GM21367 (cell line): ENCODE data around the gene ASB11.

Source experiments
- ATAC-seq: cut with Tn5 transposase; IDR thresholded peaks from one replicate; pipeline ENCODE4 v1.9.1; 2021; ENCODE audit not compliant: unreplicated experiment

ASB11 gene, protein sequence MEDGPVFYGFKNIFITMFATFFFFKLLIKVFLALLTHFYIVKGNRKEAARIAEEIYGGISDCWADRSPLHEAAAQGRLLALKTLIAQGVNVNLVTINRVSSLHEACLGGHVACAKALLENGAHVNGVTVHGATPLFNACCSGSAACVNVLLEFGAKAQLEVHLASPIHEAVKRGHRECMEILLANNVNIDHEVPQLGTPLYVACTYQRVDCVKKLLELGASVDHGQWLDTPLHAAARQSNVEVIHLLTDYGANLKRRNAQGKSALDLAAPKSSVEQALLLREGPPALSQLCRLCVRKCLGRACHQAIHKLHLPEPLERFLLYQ

DNA sequence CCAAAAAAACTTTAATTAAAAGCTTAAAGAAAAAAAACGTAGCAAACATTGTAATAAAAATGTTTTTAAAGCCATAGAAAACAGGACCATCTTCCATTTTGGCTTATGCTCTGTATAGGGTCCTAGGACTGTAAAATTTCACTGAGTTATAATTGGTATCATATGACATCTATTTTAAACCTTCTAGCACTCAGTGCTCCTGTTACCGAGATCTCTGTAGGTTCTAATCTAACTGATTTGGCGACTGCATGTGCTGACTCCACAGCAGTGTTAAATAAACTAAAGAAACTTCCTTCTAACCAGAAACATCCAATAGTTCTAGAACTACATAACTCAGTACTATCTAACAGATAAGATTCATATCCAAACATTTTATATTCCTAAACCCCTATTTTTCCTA is at the start of gene ASB11:
Gene ASB11, minus strand, starts transcription at position 132 of the 400 bp plus-strand sequence. Its CDS starts 35 bp downstream, at position 97.
- no peak for ATAC-seq

DNA sequence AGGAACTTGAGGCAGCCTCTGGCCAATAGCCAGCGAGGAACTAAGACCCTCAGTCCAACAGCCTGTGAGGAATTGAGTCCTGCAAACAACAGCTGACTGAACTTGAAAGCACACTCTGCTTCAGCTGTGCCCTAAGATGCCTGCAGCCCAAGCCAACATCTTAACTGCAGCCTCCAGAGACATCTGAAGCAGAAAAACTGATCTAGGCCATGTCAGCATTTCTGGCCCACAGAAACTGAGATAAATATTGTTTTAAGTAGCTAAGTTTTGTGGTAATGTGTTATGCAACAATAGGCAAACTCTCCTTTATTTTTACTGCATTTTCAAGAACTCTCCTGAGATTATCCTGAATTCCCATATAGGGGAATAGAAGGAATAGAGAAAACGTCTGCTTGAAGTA is 44.3 kb upstream of the ASB11 start:
- no peak for ATAC-seq

DNA sequence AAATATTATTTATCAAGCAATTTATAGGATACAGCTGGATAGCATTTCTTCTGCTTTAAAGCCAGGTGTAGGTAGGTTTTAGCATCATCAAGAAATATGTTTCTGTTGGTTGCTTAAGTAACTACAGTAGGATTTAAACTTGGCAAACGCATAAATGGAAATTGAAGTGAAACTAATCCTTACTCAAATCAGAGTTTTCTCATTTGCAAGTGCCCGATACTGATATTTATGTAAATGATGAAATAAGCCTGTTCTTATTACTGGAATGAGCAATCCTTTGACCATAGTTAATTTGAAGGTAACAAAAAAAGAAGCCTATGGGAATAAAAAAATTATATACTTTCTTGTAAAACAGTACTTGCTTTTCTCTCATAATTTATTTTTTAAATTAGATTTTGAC is 43.1 kb upstream of the ASB11 start:
- ATAC-seq = no peak

DNA sequence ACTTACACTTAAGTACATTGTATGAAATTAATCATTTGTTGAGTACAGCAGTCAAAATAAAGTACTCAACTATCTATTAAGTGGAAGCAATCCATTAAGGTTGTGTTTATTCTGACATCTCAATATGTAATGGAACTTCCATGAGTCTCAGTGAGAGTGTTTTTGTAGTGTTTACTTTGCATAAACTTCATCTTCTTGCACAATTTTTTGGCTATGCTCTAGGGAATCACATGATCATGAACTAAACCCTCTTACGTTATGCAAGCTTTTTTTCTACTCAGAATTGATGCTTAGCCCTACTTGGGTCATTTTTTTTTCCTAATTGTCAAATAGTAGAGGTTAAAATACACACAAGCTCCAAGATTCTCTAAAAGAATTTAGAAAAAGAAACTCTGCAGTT is 41.0 kb upstream of the ASB11 start:
- ATAC-seq = no peak

- no peak for ATAC-seq
Observed at GRCh38 chrX:15350329-15350996, 35.0 kb upstream of the ASB11 start.

DNA sequence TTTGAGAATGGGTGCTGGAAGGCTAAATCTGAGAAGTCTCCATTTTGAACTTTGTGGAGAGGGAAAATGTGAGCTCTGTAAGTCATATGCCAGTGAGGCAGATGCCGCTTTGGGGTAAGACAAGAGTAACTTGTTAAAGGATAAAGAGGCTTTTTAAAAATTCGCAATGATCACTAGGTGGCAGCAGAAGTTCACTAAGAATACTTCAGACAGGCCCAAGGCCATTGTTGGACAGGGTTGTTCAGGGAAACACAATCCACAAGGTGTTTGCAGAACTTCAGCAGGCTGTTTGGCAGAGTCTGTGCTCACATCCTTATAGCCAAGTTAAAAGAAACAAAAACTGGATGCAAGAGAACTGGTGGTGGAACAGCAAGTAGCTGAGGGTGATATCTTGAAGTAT is 33.6 kb upstream of the ASB11 start:
- no peak for ATAC-seq

- no peak for ATAC-seq
Observed at GRCh38 chrX:15345976-15346375, 30.5 kb upstream of the ASB11 start.

DNA sequence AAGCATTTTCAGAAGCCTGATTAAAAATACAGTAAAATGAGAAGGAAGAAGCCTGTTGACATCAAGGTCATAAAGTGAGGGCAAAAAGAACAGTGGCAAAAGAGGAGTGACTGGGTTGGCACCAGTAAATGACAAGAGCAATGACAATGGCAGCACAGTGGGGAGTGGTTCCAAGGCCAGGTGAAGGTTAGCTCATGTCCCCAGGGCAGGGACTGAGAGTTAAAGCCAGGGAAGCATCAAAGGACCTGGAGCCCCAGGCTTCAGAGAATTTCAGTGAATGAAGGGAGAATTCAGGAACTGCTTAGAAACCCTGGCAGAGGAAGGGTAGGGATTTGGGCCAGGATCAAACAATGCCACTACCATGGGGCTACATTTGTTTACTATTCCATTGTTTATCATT is 28.7 kb upstream of the ASB11 start:
- no peak for ATAC-seq

DNA sequence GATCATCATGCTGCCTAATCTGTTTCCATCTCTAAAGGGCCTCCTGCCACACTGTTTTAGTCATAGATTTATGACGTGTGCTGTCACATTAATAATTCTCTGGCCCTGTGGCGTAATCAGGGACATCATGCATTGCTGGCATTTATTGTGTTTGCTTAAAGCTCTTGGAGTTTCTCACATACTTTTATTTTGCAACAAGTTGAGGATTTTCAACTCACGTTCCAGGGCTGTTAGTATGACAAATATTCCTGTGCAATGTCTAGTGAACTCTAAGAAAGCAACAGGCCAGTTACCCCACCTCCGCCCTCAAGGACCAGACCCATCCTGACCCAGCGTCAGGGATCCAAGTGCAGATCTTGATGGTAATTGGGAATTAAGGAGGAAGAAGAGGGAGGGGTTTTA is 27.6 kb upstream of the ASB11 start:
- ATAC-seq = no peak

GRCh38 chrX:15340867-15341266 is 25.4 kb upstream of the ASB11 start:
- ATAC-seq = no peak

- no peak for ATAC-seq
Observed at GRCh38 chrX:15336023-15336413, 20.6 kb upstream of the ASB11 start.

DNA sequence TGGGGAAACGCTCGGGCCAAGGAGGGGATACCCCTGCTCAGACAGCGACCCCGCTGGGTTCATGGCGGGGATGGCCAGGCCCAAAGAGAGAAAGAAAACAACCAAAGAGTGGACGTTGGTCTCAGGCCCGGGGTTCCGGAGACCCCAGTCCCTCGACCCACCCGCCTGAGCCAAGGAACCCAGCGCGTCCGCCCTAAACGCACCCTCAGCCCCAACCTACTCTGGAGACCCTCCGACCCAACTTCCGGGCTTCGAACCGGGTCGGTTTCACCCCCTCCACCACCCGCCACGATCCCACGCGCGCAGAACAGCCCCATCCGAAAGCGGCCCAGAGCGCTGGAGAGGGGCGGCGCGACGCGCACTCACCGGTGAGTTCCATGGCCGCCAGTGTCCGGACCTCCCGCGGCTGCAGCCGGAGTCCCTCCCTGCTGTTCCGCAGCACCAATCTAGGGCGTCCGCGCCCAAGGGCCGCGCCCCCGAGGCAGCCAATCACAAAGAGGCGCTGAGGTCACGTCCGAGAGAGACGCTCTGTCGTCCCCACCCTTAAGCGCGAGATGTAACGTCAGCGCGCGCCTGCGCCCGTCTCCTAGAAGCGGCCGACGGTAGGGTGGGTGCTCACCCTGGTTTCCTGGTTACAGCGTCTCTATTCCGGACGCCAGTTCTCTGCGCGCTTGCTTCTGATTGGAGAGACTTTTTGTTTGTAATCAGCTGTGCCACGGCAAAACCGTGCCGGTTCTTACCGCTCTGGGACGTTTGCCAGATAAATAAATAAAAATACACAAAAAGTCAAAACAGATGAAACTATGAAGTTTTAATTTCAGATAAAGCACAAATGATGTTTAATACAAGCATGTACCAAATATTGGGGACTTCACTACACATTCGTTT is 19.9 kb upstream of the ASB11 start, which contains the start of gene PIGA:
Gene PIGA, minus strand, starts transcription at position 389 of the 888 bp plus-strand sequence. CDS start 3,593 bp downstream, outside the sequence.
- peak; percentile 99 for ATAC-seq

GRCh38 chrX:15334561-15334960 is 19.1 kb upstream of the ASB11 start:
- no peak for ATAC-seq

DNA sequence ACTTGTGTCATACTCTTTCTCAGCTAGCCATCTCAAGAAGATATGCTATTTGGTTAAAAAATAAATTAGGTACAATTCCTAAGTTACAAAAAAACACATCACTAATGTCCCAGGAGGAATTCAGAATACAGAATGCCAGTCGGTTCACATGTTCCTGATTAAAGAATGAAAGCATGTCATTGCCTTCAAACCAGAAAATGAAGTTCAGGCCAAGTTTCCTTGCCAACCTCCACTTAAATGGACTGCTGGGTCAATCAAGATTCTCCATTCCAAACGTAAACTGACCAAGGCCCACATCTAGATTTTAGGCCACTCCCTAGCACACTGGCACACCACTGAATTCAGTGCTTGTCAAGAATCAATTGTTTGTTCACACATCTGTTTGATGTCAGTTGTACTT is 13.4 kb upstream of the ASB11 start:
- ATAC-seq = no peak

DNA sequence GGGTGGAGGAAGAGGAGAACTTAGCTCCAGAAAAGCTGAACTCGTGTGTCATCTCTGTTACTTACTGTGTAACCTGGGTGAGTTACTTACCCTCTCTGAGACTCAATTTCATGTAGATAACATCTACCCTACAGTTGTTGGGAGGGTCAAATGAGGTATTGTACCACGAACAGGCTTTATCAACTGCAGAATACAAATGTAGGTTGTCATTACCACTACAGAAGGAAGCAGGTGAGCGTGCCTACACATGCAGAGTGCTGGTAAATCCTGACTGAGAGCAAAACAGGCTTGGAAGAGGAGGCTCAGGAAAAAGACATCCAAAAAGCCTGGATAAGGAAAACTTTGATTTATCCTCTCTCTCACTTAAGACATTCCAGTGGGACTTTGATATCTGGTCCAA is 12.7 kb upstream of the ASB11 start:
- ATAC-seq = no peak

- ATAC-seq = no peak
Observed at GRCh38 chrX:15322472-15322871, 7.0 kb upstream of the ASB11 start.

DNA sequence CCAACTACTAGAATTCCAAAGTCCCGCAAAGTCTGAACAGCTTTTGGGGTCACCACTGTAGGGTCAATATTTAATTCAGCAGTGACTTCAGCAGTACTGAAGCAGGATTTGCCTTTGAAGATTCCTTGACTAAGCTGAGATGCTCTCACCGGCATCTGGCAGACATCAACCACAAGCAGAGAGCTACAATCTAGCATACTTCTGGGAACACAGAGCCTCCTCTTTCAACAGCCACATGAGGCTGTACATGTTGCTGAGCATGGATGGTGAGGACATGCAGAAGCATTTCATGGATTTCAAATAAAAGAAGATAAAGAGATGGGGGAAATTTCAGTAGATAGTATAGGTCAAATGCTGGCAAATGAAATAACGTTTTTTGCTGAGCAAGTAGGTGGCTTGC is 6.6 kb upstream of the ASB11 start:
- no peak for ATAC-seq

DNA sequence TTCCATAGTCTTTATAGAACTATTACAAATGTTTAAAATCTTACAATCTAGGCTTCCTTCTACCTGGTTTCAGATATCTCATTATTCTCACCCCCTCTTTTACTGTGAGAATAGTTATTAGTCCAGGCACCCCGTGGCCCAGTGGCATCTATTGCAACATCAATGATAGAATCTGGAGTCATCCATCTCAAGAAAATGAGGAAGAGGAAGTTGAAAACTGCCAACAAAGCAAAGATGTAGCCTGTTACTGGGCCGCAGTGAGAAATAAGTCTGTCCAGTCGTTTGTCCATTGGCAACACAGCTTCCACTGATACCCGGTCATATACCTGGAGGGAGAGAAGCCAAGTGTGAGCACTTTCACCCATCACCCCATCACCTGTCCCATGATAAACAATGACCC is 6.0 kb upstream of the ASB11 start:
- ATAC-seq = no peak

- no peak for ATAC-seq
Observed at GRCh38 chrX:15320297-15320696, 4.9 kb upstream of the ASB11 start.

DNA sequence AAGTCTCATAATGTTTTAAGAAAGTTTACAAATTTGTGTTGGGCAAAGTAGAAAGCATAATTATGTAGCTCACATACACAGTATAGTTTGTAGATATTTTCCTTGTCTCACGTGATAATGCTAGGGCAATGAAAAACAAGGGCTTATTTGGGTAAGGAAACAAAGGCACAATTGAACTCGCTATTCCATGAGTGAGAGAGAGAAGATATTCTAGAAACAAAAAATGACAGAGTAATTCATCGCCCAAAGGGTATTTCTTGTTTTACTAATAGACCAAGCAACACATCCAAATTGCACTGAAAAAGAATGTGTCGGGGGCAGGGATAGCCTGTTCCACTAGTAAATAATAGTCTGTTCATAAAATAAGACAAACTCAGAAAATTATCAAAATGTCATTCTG is 3.6 kb upstream of the ASB11 start:
- no peak for ATAC-seq

DNA sequence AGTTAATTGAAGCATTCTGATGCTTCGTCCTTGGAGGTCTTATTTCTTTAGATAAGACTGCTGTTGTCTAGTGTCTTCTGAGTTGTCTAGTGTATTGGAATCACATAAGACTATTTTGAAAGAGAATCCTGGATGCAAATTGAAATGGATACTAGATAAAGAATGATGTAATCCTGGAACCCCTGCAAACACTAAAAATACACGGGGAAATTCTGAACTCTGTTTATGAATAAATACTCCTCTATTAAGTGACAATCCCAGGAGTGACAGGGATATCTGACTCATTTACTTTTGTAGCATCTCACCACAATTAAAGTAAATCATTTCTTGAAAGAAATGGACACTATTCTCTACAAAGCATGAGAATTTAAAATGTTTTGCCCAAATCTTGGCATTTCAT is 968 bp downstream of the ASB11 start:
- no peak for ATAC-seq

DNA sequence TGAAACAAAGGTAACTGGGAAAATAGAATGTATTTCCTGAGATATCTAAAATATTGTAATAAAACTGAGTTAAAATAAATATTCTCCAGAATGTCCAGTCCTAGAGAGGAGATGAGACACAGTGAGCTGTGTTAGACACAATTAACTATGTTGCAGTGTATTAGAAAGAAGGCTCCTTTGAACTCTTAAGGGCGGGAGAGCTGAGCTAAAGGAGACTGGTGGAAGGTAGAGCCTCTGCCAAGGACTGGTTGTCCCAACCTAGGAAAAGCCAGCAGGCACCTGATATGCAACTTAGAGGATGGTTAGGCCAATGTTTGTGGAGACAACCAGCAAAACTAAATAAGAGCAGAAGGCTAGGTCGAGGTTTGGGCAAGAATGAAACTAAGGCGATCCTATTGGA is 4.3 kb downstream of the ASB11 start:
- ATAC-seq = no peak
